ENCODE results near the gene OVCA2.

Gene OVCA2

DNA sequence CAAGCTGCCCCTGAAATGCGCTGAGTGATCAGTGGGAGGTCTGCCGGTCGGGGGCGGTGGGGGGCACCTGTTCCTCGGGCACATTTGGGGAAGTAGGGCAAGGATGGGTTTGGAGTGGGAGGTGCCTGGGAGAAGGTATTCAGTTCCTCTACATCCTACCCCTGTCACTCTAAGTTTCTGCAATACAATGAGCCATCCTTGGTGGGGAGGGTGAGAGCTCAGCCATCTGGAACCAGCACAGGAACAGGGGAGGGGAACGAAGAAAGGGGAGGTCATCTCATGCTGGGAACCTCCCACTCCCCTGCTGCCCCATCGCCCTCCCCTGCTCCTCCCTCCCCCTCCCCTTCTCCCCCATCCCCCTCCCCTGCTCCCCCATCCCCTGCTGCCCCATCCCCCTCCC lies 7.7 kb upstream of the OVCA2 start:
- TF ChIP-seq CTCF (IDR thresholded peaks at IDR 0.05), result no peak

- no peak for TF ChIP-seq CTCF (IDR thresholded peaks at IDR 0.05)
These were observed 6.8 kb upstream of the OVCA2 start for GRCh38 chr17:2034806-2035540.

DNA sequence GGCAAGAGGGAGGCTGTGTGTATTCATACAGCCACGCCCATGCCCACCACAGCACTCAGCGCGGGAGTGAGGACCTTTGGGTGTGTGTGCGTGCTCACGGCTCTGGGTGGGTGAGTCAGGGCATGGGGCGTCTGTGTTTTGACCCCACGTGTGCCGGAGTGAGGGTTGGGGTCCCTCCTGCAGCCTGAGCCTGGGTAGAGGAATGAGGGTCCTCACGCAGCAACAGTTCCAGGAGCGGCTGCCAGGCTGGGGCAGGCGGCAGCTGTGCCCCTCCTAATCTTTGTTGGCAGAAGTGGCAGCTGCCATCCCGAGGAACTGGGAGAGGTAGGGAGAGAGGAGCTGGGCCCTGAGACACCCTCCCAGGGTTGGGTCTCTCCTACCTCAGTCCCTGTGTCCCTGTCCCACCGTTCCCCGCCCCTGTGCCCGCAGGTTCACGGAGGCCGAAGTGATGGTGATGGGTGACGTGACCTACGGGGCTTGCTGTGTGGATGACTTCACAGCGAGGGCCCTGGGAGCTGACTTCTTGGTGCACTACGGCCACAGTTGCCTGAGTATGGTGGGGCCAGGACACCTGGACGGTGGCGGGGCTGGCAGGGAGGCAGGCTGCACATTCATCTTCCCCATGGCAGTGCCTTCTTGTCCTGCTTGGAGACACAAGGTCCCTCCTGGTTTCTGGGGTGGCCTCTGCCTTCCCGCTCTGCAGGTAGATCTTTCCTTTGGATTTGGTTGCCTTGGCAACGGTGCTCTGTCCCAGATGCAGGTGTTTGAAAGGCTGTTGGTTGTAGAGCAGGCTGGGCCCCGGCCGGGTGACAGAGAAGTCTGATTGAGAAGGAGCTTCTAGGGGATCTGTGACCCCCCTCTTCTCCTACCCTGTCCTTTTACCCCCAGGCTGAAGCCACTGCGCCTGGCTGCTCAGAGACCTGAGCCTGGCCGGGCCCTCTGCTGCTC lies 6.0 kb upstream of the OVCA2 start:
- no peak for TF ChIP-seq CTCF (IDR thresholded peaks at IDR 0.05)

- no peak for TF ChIP-seq CTCF (IDR thresholded peaks at IDR 0.05)
These were observed 4.7 kb upstream of the OVCA2 start for GRCh38 chr17:2037155-2037554.

DNA sequence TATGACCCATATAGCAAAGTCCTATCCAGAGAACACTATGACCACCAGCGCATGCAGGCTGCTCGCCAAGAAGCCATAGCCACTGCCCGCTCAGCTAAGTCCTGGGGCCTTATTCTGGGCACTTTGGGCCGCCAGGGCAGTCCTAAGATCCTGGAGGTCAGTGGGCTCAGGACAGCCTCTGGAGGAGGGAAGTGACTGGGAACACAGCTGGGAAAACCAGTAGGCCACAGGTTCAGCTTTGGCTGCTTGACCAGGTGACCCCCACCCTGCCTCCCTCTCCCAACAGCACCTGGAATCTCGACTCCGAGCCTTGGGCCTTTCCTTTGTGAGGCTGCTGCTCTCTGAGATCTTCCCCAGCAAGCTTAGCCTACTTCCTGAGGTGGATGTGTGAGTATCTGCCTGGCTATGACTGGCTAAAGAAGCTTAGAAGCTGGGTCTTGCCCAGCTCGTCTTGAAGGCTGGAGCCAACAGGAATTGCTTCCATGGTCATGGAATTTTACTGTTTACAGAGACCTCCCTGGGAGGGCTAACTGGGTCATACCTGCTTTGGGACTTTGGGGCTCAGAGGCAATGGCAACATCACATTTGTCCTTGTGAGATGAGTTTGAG lies 1.5 kb upstream of the OVCA2 start:
- no peak for TF ChIP-seq CTCF (IDR thresholded peaks at IDR 0.05)

DNA sequence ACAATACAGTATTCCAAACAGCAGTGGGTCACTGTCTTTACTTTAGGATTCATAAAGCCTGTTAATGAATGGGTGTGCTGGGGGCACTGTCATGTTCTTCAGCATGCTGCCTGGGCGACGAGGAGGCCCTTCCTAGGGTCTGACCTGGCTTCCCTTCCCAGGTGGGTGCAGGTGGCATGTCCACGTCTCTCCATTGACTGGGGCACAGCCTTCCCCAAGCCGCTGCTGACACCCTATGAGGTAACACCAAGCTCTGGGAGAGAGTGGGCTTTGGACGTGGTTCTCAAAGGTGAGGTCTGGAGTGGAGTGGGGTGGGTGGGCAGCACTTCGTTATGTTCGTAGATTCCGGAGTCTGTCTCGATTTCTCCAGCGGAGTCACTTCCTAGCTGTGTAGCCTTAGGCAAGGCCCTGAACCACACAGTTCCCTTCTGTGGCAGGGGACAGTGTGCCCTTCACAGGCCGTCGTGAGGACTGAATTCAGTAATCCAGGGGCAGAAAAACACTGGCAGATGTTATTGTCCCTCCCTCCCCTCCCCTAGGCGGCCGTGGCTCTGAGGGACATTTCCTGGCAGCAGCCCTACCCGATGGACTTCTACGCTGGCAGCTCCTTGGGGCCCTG lies 771 bp upstream of the OVCA2 start:
- no peak for TF ChIP-seq CTCF (IDR thresholded peaks at IDR 0.05)

- no peak for TF ChIP-seq CTCF (IDR thresholded peaks at IDR 0.05)
These were observed 597 bp downstream of the OVCA2 start for GRCh38 chr17:2042390-2042847.

Measured in LNCAP (cell line).